Measurements from ENCODE around the gene PLEKHG2.

Gene PLEKHG2

GRCh38 chr19:39397360-39398296 lies 14.8 kb upstream of the PLEKHG2 start:
- TF ChIP-seq GATA3 (IDR thresholded peaks at IDR 0.05; ENCODE audit: low read depth, low read length) = no peak
- TF ChIP-seq GATA2 (IDR thresholded peaks at IDR 0.05; ENCODE audit: low read depth, low read length) = no peak

GRCh38 chr19:39398297-39398864 lies 14.1 kb upstream of the PLEKHG2 start:
- TF ChIP-seq GATA2 (IDR thresholded peaks at IDR 0.05; ENCODE audit: low read depth, low read length) (no peak), GATA3 (IDR thresholded peaks at IDR 0.05; ENCODE audit: low read depth, low read length) (no peak)

- no peak for TF ChIP-seq GATA2 (IDR thresholded peaks at IDR 0.05; ENCODE audit: low read depth, low read length)
- TF ChIP-seq GATA3 (IDR thresholded peaks at IDR 0.05; ENCODE audit: low read depth, low read length) = no peak
Observed at GRCh38 chr19:39399668-39400050, 12.8 kb upstream of the PLEKHG2 start.

GRCh38 chr19:39400061-39400460 lies 12.4 kb upstream of the PLEKHG2 start:
- TF ChIP-seq GATA2 (IDR thresholded peaks at IDR 0.05; ENCODE audit: low read depth, low read length) = no peak
- no peak for TF ChIP-seq GATA3 (IDR thresholded peaks at IDR 0.05; ENCODE audit: low read depth, low read length)

- TF ChIP-seq GATA2 (IDR thresholded peaks at IDR 0.05; ENCODE audit: low read depth, low read length) (no peak), GATA3 (IDR thresholded peaks at IDR 0.05; ENCODE audit: low read depth, low read length) (no peak)
Observed at GRCh38 chr19:39401070-39401548, 11.4 kb upstream of the PLEKHG2 start.

- TF ChIP-seq GATA3 (IDR thresholded peaks at IDR 0.05; ENCODE audit: low read depth, low read length) = no peak
- no peak for TF ChIP-seq GATA2 (IDR thresholded peaks at IDR 0.05; ENCODE audit: low read depth, low read length)
Observed at GRCh38 chr19:39401549-39402345, 10.7 kb upstream of the PLEKHG2 start.

GRCh38 chr19:39402346-39403300 lies 9.8 kb upstream of the PLEKHG2 start:
- TF ChIP-seq GATA2 (IDR thresholded peaks at IDR 0.05; ENCODE audit: low read depth, low read length) (no peak), GATA3 (IDR thresholded peaks at IDR 0.05; ENCODE audit: low read depth, low read length) (no peak)

- TF ChIP-seq GATA2 (IDR thresholded peaks at IDR 0.05; ENCODE audit: low read depth, low read length) = no peak
- TF ChIP-seq GATA3 (IDR thresholded peaks at IDR 0.05; ENCODE audit: low read depth, low read length) = no peak
Observed at GRCh38 chr19:39403331-39404312, 8.8 kb upstream of the PLEKHG2 start.

- TF ChIP-seq GATA2 (IDR thresholded peaks at IDR 0.05; ENCODE audit: low read depth, low read length) (no peak), GATA3 (IDR thresholded peaks at IDR 0.05; ENCODE audit: low read depth, low read length) (no peak)
Observed at GRCh38 chr19:39405261-39405957, 7.1 kb upstream of the PLEKHG2 start.

- no peak for TF ChIP-seq GATA2 (IDR thresholded peaks at IDR 0.05; ENCODE audit: low read depth, low read length)
- TF ChIP-seq GATA3 (IDR thresholded peaks at IDR 0.05; ENCODE audit: low read depth, low read length) = no peak
Observed at GRCh38 chr19:39405958-39406655, 6.4 kb upstream of the PLEKHG2 start.

All from SH-SY5Y (cell line).